ENCODE results near the gene PXT1.
A peak's percentile ranks its signal among the peaks of the same experiment; 100 is the strongest.
"Not testable (repeated sequence)": the region's sequence is repeated elsewhere in the genome, so short reads cannot be mapped to it uniquely, and the experiment has no call there.

PXT1 gene

DNA sequence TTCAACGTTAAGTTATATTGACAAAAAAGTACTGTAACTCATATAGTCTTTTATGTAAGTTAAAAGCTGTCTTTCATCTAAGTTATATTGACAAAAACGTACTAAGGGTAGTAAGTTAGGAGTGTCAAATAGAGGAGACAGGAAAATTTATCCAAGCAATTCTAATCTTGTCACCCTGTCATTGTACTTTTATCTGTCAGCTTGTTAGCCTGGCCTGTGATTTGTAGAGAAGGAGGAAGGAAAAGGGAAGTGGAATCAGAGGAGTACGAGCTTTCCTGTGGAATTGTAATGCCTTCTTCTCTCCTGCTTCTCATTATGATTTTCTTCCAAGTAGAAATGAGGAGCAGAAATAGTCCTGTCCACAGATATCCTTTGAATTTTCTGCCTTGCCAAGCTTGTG, 19.0 kb upstream of the PXT1 start:
- no peak overlapping the region for H3K4me3 Mint-ChIP-seq

DNA sequence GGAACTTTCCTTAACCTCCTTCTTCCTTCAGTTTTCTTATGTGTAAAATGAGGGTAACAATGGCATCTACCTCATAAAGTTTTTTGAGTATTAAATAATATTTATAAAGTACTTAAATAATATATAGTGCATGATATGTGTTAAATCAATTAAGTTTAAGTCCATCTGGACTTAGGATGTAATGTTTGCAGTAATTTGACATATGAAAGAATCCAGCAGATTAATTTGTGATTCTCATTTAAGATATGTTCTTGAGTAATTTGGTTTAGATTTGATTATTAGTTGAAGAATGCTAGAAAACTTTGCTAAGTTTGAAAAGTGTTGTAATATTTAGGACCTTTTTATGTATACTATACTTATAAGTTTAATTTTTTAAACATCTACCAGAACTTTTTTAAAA, 18.3 kb upstream of the PXT1 start:
- DNase-seq: no peak
- Mint-ChIP-seq H3K27me3 (no peaks in the 10 kb centered on the region), H3K4me3 (no peak overlapping the region), H3K36me3 (ENCODE audit: low read depth) (peaks cover 35% of the 10 kb centered on the region), H3K27ac (no peak overlapping the region), H3K4me1 (ENCODE audit: low read depth) (peaks cover 43% of the 10 kb centered on the region), H3K9me3 (no peaks in the 10 kb centered on the region)

More for the DNA sequence above, 19.0 kb upstream of the PXT1 start:
- Mint-ChIP-seq H3K4me1 (ENCODE audit: low read depth) (peaks cover 44% of the 10 kb centered on the region), H3K27me3 (no peaks in the 10 kb centered on the region), H3K9me3 (no peaks in the 10 kb centered on the region), H3K36me3 (ENCODE audit: low read depth) (peaks cover 36% of the 10 kb centered on the region), H3K27ac (no peak overlapping the region)
- DNase-seq: no peak

DNA sequence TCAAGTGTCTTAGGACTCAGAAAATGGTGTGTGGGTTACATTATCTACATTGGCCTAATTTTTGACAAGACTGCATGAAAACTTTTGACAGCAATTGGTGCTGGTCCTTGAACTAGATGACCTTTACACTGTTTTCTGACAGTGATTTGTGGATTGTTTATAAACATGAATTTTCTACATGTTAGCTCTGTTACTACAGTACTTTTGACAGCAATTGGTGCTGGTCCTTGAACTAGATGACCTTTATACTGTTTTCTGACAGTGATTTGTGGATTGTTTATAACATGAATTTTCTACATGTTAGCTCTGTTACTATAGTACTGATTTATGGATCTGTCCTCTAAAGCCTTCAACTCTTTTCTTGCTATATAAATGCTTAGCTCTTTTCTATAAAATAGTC, 16.8 kb upstream of the PXT1 start:
- H3K36me3 Mint-ChIP-seq (ENCODE audit: low read depth): peaks cover 43% of the 10 kb centered on the region
- H3K27me3 Mint-ChIP-seq: no peaks in the 10 kb centered on the region
- peaks cover 40% of the 10 kb centered on the region for H3K4me1 Mint-ChIP-seq (ENCODE audit: low read depth)
- no peak overlapping the region for H3K4me3 Mint-ChIP-seq
- no peaks in the 10 kb centered on the region for H3K9me3 Mint-ChIP-seq
- H3K27ac Mint-ChIP-seq: no peak overlapping the region
- DNase-seq: no peak

DNA sequence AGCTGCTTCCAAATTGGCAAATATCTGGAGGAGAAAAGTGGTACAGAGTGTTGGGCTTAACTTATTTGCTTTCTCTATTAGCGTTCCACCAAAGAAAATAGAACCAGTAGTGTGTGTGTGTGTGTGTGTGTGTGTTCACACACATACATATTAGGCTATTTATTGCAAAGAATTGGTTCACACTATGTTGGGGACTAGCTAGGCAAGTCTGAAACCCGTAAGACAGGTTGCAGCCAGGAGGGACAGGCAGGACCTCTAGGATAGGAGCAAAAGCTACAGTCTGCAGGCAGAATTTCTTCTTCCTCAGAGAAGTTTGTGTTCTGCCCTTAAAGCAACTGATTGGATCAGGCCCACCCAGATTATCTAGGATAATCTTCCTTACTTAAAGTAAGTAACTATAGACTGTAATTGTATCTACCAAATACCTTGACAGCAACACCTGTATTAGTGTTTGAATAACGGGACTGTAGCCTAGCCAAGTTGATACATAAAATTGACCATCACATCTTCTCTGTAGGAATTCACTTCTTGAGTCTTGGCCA, 12.9 kb upstream of the PXT1 start:
- H3K4me1 Mint-ChIP-seq (ENCODE audit: low read depth): peaks cover 22% of the 10 kb centered on the region
- peaks cover 52% of the 10 kb centered on the region for H3K36me3 Mint-ChIP-seq (ENCODE audit: low read depth)
- H3K9me3 Mint-ChIP-seq: no peaks in the 10 kb centered on the region
- no peak overlapping the region for H3K27ac Mint-ChIP-seq
- no peak for DNase-seq
- H3K27me3 Mint-ChIP-seq: no peaks in the 10 kb centered on the region
- no peak overlapping the region for H3K4me3 Mint-ChIP-seq

DNA sequence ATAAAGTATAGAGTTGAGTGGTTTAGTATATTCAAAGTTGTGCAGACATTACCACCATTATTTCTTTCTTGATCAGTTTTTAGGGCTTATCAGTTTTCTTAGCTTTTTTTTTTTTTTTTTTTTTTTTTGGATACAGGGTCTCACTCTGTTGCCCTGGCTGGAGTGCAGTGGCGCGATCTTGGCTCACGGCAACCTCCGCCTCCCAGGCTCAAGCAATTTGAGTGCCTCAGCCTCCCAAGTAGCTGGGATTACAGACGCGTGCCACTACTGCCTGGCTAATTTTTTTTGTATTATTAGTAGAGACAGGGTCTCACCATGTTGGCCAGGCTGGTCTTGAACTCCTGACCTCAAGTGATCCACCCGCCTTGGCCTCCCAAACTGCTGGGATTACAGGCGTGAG, 10.2 kb upstream of the PXT1 start:
- H3K27ac Mint-ChIP-seq, DNase-seq, H3K9me3 Mint-ChIP-seq, H3K4me3 Mint-ChIP-seq, H3K27me3 Mint-ChIP-seq: not testable (repeated sequence)
- peaks cover 35% of the 10 kb centered on the region for H3K4me1 Mint-ChIP-seq (ENCODE audit: low read depth)
- H3K36me3 Mint-ChIP-seq (ENCODE audit: low read depth): peaks cover 70% of the 10 kb centered on the region

DNA sequence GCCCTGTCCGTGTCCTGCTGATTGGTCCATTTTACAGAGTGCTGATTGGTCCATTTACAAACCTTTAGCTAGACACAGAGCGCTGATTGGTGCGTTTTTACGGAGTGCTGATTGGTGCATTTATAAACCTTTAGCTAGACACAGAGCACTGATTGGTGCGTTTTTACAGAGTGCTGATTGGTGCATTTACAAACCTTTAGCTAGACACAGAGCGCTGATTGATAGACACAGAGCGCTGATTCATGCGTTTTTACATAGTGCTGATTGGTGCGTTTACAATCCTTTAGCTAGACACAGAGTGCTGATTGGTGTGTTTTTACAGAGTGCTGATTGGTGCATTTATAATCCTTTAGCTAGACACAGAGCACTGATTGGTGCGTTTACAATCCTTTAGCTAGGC, 6.5 kb upstream of the PXT1 start:
- H3K27me3 Mint-ChIP-seq, H3K9me3 Mint-ChIP-seq, DNase-seq, H3K4me3 Mint-ChIP-seq: not testable (repeated sequence)
- Mint-ChIP-seq H3K36me3 (ENCODE audit: low read depth) (peaks cover 70% of the 10 kb centered on the region), H3K4me1 (ENCODE audit: low read depth) (peaks cover 48% of the 10 kb centered on the region), H3K27ac (peak overlapping the region; percentile 55)

DNA sequence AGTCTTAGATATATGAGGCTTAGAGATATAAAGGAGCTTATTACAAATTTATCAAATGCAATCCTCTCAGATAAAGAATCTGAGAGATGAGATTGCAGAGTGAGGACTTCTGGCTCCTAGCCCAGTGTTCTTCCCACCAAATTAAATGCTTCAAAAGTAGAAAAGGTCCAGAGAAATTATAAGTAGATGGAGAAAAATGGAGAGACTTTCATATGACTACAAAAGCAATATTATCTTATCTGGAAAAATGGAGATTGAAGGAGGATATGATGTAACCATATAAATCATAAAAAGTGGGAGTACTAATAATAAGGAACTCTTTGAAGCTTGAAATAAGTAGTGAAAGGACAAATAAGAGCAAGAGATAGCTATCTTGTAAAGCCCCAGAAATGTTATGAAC, 3.0 kb upstream of the PXT1 start:
- H3K27me3 Mint-ChIP-seq: no peaks in the 10 kb centered on the region
- H3K4me3 Mint-ChIP-seq: peak overlapping the region; percentile 4
- peaks cover 66% of the 10 kb centered on the region for H3K4me1 Mint-ChIP-seq (ENCODE audit: low read depth)
- H3K9me3 Mint-ChIP-seq: peaks cover 9% of the 10 kb centered on the region
- peak overlapping the region; percentile 30 for H3K27ac Mint-ChIP-seq
- DNase-seq: no peak
- H3K36me3 Mint-ChIP-seq (ENCODE audit: low read depth): peaks cover 63% of the 10 kb centered on the region

DNA sequence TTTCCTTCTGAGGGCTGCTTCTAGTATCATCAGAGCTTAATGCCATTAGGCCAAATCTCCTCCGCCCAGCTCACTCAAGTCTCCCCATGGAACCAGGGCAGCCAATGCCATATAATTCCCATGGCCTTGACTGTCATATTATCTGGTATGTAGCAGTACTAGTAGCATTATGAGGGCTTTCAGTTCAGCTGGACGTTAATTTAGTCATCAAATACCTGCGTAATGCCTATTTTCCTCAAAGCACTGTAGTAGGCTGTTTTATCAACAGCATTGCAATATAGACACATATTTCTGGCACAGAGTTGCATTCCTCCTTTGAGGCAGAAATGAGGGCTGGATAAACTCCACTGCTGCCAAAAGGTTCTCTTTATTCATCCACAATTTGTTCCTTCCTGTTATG, 1.8 kb upstream of the PXT1 start:
- H3K4me3 Mint-ChIP-seq: peak overlapping the region; percentile 96
- peaks cover 9% of the 10 kb centered on the region for H3K9me3 Mint-ChIP-seq
- no peaks in the 10 kb centered on the region for H3K27me3 Mint-ChIP-seq
- peaks cover 56% of the 10 kb centered on the region for H3K36me3 Mint-ChIP-seq (ENCODE audit: low read depth)
- peak overlapping the region; percentile 96 for H3K27ac Mint-ChIP-seq
- no peak for DNase-seq
- peaks cover 61% of the 10 kb centered on the region for H3K4me1 Mint-ChIP-seq (ENCODE audit: low read depth)

DNA sequence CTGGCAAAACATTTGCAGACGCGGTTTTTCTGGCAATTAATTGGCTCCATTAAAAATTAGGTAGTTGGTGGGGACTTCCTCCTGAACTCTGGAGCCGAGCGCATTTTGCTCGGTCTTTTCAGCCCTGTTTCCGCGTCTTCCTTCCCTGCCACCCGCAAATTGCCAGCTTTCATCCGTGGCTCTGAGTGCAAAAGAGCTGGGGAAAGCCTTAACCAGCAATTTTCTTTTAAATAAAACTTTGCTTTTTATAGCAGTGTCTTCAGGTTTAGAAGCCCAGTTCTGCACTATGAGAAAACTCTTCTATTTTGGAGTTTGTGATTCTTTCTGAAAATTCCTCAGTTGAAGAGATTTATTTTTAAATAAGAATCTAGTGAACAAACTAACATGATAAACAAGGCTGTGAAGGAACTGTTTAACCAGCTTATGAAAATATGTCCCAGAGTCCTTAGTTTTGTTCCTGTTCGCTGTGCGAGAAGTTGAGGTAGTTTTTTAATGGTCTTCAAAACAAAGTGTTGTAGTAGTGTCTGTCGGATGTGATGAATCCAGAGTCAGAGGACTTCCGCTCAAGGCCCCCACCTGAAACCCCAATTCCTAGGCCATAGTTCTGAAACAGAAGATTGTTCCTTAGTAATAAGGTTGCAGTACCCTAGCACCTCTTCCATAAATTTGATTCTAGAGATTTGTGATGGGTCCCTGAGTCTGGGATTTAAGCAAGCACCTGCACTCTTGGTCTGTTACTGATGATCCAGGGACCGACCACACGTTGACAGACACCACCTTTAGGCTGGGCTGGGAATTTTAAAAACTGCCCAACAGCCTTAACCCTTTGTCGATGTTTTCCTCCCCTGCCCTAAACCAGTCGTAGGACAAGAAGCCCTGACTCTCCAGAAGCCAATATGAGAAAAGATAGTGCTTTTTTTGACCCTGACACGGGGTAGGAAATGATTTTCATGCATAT, 1.1 kb upstream of the PXT1 start:
- peaks cover 3% of the 10 kb centered on the region for H3K9me3 Mint-ChIP-seq
- peaks cover 49% of the 10 kb centered on the region for H3K36me3 Mint-ChIP-seq (ENCODE audit: low read depth)
- DNase-seq: no peak
- peaks cover 54% of the 10 kb centered on the region for H3K4me1 Mint-ChIP-seq (ENCODE audit: low read depth)
- no peaks in the 10 kb centered on the region for H3K27me3 Mint-ChIP-seq
- H3K27ac Mint-ChIP-seq: peak overlapping the region; percentile 96
- H3K4me3 Mint-ChIP-seq: peak overlapping the region; percentile 96

DNA sequence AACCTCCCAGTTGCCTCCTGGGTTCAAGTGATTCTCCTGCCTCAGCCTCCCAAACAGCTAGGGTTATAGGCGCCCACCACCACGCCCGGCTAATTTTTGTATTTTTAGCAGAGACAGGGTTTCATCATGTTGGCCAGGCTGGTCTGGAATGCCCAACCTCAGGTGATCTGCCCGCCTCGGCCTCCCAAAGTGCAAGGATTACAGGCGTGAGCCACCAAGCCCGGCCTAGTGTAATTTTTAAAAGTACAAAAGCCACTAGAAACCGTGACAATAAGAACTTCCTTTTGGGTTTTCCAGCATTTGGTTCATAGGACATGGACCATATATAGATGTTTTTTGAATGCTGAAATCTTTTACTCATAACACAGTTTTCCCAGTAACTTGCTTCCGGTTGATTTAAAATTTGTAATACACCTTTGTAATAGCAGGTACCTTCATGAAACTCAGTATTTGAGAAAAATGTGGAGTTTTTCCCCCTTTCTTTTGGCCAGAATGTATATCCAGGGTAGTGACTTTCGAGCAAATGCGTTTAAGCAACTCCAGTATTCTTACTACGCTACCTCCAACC, 467 bp downstream of the PXT1 start:
- H3K36me3 Mint-ChIP-seq (ENCODE audit: low read depth): peaks cover 37% of the 10 kb centered on the region
- peak overlapping the region; percentile 96 for H3K4me3 Mint-ChIP-seq
- no peak for DNase-seq
- peaks cover 48% of the 10 kb centered on the region for H3K4me1 Mint-ChIP-seq (ENCODE audit: low read depth)
- H3K9me3 Mint-ChIP-seq: no peaks in the 10 kb centered on the region
- H3K27me3 Mint-ChIP-seq: no peaks in the 10 kb centered on the region
- H3K27ac Mint-ChIP-seq: peak overlapping the region; percentile 99

DNA sequence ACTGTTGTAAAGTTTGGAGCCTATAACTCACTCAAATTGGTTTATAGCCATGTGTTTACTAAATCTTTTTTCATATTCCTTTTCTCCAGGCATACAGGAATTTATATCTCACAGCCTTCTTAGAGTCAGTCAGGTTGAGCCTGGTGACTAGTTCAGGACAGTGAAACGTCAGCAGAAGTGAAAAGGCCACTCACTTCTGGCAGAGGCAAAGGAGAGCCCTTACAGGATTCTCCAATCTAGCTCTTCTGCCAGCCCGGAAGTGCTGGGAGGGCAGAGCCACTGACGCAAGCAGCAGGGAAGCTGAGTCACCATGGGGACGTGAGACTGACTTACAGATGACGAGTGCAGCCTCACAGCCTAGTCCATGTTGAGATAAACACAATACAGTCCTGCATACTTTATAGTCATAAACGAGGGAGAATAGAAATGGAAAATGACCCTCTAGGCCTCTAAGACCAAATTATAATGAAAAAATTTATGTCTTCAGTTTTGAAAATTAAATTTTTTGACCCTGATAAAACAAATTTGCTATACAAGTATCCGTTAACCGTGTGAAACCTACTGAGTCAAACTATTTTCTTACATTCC, 1.3 kb downstream of the PXT1 start:
- Mint-ChIP-seq H3K36me3 (ENCODE audit: low read depth) (peaks cover 31% of the 10 kb centered on the region), H3K27me3 (no peaks in the 10 kb centered on the region), H3K4me1 (ENCODE audit: low read depth) (peaks cover 45% of the 10 kb centered on the region), H3K27ac (peak overlapping the region; percentile 86), H3K9me3 (no peaks in the 10 kb centered on the region), H3K4me3 (peak overlapping the region; percentile 61)
- DNase-seq: peak; percentile 83

DNA sequence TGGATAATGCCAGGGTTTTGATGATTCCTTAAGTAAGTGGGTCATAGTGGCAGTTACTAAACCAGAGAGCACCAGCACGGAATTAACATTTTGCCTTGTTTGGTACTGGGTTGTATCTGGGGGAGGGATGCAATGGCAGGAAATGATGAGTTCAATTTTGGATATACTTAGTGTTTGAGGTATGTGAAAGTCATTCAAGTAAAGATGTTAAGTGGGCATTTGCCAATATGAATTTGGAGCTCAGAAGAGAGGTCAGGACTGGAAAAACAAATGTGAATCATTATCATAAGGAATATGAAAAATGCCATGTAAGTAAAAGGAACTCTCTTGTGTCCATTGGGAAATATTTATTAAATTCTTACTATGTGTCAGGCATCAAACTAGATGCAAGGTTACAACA, 6.2 kb downstream of the PXT1 start:
- peaks cover 19% of the 10 kb centered on the region for H3K4me1 Mint-ChIP-seq (ENCODE audit: low read depth)
- no peaks in the 10 kb centered on the region for H3K9me3 Mint-ChIP-seq
- H3K36me3 Mint-ChIP-seq (ENCODE audit: low read depth): no peaks in the 10 kb centered on the region
- DNase-seq: no peak
- no peaks in the 10 kb centered on the region for H3K27me3 Mint-ChIP-seq
- no peak overlapping the region for H3K4me3 Mint-ChIP-seq
- H3K27ac Mint-ChIP-seq: no peak overlapping the region

DNA sequence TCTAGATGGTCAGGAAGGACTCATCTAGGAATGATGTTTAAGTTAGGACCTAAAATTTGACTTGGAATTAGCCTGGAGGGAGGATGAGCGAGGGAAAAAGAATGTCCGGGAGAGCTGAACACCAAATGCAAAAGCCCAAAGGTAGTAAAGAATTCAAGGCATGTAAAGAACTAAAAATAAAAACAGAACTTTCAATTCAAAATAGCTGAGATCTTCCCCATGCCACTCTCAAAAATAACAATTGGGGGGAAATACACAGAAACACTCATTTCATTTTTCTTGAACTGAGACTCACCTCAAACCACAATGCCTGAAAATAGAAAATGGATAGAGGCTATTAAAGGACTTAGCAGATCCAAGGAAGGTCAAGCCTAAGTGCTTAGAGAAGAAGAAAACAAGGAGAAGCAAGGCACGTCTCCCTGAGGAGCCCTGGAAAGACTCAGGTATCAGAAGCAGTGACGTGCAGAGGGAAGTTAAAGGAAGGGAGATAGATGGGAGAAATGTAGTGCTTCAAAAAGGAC, 10.4 kb downstream of the PXT1 start:
- Mint-ChIP-seq H3K27ac (no peak overlapping the region), H3K9me3 (no peaks in the 10 kb centered on the region), H3K27me3 (no peaks in the 10 kb centered on the region), H3K36me3 (ENCODE audit: low read depth) (no peaks in the 10 kb centered on the region), H3K4me3 (no peak overlapping the region), H3K4me1 (ENCODE audit: low read depth) (peaks cover 10% of the 10 kb centered on the region)
- no peak for DNase-seq

DNA sequence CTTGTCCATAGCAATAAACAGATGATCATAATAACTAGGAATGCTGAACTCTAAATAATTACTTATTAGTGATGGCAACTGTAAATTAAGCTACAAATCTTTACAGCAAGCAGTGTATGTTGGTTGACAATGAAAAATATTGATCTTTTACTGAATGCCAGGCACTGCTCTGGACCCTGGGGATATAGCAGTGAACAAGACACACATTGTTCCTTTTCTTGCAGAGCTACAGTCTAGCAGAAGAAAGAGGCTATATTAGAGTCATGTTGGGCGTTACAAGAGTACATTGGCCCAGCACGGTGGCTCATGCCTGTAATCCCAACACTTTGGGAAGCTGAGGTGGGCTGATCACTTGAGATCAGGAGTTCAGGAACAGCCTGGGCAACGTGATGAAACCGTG, 11.5 kb downstream of the PXT1 start:
- Mint-ChIP-seq H3K4me3 (no peak overlapping the region), H3K36me3 (ENCODE audit: low read depth) (no peaks in the 10 kb centered on the region), H3K27ac (no peak overlapping the region), H3K4me1 (ENCODE audit: low read depth) (peaks cover 5% of the 10 kb centered on the region), H3K27me3 (no peaks in the 10 kb centered on the region), H3K9me3 (no peaks in the 10 kb centered on the region)
- DNase-seq: no peak
